Epithelial cell of esophagus (primary cell): ENCODE data around the gene RNF182.

Experiments used
- DNase-seq: peaks from one replicate; pipeline ENCODE4 v3.0.0; 2010; ENCODE audit warnings: low read depth
- H3K4me3 ChIP-seq: 2 replicates; pipeline ENCODE4 v1.5.1; 2011; ENCODE audit warnings: mild to moderate bottlenecking, low read length, control low read depth
- TF ChIP-seq, protein P1 (sequence below): IDR thresholded peaks from 2 replicates; pipeline ENCODE4 v1.5.1; 2011; ENCODE audit warnings: low read depth, mild to moderate bottlenecking, low read length, control low read depth, inconsistent platforms; ENCODE audit not compliant: insufficient read depth; ENCODE audit errors: missing control alignments

RNF182 gene

DNA sequence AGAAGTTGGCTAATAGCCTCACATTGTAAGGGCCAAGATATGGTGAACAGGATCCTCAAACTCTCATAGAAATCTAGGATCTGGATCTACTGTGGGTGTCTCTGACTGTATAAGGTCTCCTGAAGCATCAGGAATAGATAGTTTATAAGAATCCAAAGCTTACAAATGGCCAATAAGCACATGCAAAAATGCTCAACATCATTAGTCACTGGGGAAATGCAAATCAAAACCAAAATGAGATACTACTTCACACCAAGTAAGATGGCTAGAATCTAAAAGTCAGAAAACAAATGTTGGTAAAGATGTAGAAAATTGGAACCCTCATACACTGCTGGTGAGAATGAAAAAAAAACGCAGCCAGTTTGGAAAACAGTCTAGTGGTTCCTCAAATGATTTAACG, 14.3 kb upstream of the RNF182 start:
- no peak for DNase-seq
- TF ChIP-seq, protein P1, sequence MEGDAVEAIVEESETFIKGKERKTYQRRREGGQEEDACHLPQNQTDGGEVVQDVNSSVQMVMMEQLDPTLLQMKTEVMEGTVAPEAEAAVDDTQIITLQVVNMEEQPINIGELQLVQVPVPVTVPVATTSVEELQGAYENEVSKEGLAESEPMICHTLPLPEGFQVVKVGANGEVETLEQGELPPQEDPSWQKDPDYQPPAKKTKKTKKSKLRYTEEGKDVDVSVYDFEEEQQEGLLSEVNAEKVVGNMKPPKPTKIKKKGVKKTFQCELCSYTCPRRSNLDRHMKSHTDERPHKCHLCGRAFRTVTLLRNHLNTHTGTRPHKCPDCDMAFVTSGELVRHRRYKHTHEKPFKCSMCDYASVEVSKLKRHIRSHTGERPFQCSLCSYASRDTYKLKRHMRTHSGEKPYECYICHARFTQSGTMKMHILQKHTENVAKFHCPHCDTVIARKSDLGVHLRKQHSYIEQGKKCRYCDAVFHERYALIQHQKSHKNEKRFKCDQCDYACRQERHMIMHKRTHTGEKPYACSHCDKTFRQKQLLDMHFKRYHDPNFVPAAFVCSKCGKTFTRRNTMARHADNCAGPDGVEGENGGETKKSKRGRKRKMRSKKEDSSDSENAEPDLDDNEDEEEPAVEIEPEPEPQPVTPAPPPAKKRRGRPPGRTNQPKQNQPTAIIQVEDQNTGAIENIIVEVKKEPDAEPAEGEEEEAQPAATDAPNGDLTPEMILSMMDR = no peak
- no peak overlapping the region for H3K4me3 ChIP-seq

DNA sequence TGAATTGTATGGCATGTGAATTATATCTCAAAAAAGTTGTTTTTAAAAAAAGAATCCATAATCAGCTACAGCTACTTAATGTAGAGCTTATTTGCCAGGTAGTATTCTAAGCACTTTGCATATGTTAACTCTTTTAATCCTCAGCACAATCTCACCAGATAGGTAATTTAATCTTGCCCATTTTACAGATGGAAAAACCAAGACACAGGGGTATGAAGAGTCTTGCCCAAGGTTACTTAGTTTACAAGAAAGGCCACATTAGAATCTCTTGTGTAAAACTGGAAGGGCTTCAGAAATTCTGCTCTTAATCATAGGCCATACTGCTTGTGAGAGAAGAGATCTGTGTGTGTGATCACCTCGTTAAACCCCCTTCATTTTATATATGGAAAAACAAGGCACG, 13.4 kb upstream of the RNF182 start:
- TF ChIP-seq, protein P1 = no peak
- H3K4me3 ChIP-seq = no peak overlapping the region
- DNase-seq = no peak

DNA sequence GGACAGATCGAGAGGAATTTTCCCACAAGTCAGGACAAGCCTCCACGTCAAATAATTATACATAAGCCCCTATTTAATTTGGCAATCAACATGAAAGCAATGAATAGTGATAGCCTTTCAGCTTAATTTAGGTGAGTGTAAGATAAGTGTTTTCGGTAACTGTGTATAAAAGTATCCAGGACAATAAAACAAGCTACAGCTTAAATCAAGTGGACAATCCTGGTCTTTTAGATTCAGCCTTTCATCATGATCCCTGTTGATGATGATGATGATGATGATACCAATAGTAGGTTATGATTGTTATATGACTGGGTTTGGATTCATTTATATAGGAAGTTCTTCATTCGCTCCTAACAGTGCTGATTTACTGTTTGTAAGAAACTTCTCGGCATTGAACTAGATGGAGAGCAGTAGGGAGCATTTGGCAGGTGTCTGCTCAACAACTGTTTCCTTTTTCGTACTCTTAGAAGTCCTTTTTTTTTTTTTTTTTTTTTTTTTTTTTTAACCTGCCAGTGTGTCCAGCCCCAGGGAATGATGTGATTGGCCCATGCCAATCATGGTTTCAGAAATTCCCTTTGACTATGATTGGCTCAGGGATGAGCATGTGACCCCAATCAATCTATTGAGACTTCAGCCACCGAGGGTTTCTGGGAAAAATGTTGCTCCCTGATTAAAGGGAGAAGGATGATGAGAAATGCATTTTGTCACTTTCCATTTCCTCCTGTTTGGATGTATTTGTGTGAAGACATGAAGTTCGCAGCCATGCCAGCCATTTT, 11.3 kb upstream of the RNF182 start:
- no peak for DNase-seq
- H3K4me3 ChIP-seq = no peak overlapping the region
- TF ChIP-seq, protein P1 = no peak

DNA sequence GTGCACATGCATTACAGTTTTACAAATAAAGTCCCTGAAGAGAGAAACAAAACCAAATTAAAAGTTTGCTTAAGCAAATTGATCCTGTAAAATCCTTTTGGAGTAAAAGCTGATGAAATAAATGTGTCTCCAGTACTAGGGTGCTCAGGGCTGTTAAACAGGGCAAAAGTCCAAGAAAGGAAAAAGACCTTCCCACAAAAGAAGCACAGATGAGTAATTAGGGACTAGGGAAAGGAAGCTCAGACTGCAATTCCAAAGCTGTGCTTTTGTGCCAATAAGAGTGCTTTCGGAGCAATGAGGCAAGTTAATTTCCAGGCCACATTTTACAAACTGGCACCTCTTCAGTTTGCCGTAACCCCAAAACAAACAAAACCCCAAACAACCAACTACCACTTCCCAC, 10.4 kb upstream of the RNF182 start:
- DNase-seq = no peak
- no peak overlapping the region for H3K4me3 ChIP-seq
- TF ChIP-seq, protein P1 = no peak

DNA sequence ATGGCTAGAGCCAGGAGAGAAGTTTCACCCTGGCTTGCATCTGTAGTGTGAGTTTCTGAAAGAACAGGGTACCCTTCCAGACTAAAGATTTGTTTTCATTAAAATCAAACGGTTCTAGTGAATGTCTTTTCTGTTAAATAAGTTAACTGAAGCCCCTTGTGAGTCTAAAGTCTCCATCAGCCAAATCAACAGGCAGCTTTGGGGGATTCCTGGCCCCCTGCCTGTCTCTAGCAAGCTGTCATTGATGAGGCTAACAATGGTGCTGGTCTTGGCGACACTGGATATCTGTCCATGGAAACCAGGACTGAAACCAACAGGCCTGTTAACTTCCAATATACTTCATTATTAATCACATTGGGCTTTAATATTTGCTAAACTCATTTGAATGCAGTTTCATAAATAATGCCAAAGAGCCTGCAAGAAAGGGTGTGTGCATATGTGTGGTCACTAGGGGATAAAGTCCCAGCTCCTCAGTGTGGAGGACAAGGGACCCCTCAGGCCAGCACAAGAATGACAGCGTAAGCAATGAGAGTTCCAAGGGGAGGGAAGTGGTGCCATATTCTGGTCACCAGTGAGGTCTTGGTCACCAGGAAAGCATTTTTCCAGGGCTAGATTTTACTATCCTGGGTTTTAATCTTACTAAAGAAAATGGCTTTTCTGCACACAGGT, 9.1 kb upstream of the RNF182 start:
- TF ChIP-seq, protein P1 = no peak
- no peak overlapping the region for H3K4me3 ChIP-seq
- DNase-seq = no peak

DNA sequence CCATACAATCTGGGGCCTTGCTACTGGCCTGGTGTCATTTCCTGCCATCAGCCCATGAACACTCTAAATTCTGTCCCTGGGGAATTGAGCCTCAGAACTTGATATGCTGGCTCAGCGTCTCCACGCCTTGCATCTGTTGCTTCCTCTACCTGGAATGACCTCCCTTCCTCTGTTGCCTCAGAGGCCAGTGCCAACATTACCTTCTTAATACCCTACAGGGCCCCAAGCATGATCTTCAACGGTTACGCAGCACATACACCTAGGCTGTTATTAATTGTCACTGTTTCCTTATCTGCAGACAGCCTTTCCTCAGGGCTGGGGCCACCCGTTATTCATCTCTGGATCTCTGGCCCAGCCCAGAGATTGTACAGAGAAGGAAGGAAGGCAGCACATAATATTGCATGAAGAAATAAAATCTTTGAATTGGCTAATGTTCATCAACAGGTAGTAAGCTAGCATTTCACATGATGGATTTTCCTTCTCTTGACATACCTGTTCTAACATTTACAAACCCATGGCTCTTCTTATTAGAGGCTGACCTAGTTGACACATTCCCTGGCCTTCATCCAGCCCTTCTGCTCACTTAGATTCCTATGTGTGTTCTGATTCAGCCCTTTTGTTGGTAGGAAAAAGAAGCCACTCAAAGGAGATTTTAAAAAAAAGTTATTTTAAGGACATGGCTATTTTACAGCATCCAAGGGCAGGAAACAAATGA, 8.4 kb upstream of the RNF182 start:
- no peak overlapping the region for H3K4me3 ChIP-seq
- TF ChIP-seq, protein P1 = no peak
- DNase-seq = peak; percentile 66
